CD4-positive, alpha-beta T cell treated with Interleukin-4 for 4 hours (primary cell): Measurements from ENCODE around the gene EPX.
"Not testable (repeated sequence)": the region's sequence is repeated elsewhere in the genome, so short reads cannot be mapped to it uniquely, and the experiment has no call there.

Experiments
- DNase-seq: peaks from one replicate; pipeline ENCODE4 v3.0.0-alpha.2; 2020

EPX gene

GRCh38 chr17:58192612-58193011, at the start of gene EPX:
TSS of gene EPX (plus strand) at chr17:58192726. CDS start at chr17:58192847, 121 bp downstream.
- DNase-seq, result no peak

GRCh38 chr17:58143335-58143734, 49.2 kb upstream of the EPX start:
- DNase-seq, result not testable (repeated sequence)

DNA sequence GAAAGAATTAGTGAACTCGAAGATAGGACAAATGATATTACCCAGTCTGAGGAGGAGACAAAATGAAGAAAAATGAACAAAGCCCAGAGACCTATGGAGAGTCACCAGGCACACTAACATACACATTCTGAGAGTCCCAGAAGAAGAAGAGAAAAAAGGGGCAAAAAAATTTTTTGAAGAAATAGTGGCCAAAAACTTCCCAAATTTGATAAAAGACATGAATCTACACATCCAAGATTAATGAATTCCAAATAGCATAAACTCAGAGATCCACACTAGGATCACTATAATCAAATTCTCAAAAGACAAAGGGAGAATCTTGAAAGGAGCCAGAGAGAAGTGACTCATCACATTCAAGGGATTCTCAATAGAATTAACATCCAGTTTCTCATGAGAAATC, 47.7 kb upstream of the EPX start:
- no peak for DNase-seq

DNA sequence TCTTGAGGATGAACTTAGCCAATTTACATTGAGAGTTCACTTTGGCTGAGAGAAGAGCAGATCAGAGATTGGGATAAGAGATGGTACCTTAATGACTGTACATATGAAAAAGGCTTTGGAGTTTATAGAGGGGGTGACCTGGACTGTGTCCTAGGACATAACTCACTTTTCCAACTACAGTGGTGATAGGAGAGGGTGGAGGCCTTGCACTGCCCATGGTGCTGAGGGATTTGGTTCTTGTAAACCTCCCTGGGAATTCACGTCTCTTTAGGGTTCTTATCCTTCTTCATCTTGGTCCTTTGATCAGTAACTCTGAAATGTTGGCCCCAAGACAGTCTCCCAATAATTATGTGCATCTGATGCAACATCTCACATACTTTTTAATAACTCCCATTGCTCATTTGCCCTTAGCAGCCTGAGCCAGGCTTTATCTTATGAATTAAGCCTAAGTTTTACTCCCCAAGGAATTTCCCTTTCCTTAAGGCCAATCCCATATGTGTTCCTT, 44.5 kb upstream of the EPX start, which contains the start of gene OR4D1:
Gene OR4D1 (plus strand): TSS at position 455 of the 505 bp plus-strand sequence. CDS start 6,770 bp downstream, outside the sequence.
- no peak for DNase-seq

DNA sequence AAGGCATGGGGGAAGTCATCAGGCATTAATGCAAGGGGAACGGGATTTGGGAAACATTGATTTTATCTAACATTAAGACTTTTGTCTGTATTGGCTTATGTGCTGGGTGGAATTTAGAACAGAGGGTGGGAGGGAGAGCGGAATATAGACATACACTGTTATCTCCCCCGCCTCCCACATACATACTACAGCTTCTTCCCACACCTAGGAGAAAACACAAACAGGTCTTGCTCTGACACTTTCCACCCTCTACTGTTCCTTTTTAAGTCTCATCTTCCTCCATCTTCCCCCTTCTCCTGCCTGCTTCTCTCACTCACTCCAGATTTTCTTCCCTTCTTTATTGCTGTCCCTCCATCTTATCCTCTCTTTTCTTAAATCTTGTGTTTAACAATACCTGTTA, 43.9 kb upstream of the EPX start:
- no peak for DNase-seq

- DNase-seq, result no peak
These were observed 42.1 kb upstream of the EPX start for GRCh38 chr17:58150394-58150793.

DNA sequence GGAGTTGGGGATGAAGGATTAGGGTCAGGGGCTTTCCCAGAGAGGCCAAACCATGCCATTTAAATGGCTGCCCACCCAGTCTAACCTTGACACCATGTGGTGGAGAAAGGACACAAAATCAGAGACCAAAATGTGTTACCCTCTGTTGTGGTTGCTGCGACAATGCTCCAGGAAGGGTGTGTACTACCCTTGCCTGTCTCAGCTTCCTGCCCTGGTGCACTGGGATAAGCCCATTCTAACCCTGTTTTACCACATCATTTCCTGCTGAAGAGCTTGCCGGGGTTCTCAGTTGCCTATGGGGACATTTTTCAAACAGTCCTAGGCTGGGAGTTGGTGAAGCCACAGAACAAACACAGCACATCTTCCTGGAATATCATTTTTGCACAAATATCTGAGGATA, 39.5 kb upstream of the EPX start:
- DNase-seq, result peak; percentile 87

DNA sequence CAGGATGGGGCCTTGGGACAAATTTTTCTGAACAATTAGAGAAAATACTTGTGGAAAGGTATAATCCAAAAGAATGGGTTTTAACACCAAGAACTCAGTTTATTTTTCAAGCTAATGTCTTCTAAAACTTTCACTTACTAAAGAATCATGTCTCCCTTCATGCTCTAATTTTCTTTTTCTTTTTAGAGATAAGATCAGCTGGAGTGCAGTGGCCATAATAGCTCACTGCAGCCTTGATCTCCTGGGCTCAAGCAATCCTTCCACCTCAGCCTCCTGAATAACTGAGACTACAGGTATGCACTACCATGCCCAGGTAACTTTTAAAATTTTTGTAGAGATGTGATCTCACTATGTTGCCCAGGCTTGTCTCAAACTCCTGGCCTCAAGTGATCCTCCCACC, 38.9 kb upstream of the EPX start:
- no peak for DNase-seq

DNA sequence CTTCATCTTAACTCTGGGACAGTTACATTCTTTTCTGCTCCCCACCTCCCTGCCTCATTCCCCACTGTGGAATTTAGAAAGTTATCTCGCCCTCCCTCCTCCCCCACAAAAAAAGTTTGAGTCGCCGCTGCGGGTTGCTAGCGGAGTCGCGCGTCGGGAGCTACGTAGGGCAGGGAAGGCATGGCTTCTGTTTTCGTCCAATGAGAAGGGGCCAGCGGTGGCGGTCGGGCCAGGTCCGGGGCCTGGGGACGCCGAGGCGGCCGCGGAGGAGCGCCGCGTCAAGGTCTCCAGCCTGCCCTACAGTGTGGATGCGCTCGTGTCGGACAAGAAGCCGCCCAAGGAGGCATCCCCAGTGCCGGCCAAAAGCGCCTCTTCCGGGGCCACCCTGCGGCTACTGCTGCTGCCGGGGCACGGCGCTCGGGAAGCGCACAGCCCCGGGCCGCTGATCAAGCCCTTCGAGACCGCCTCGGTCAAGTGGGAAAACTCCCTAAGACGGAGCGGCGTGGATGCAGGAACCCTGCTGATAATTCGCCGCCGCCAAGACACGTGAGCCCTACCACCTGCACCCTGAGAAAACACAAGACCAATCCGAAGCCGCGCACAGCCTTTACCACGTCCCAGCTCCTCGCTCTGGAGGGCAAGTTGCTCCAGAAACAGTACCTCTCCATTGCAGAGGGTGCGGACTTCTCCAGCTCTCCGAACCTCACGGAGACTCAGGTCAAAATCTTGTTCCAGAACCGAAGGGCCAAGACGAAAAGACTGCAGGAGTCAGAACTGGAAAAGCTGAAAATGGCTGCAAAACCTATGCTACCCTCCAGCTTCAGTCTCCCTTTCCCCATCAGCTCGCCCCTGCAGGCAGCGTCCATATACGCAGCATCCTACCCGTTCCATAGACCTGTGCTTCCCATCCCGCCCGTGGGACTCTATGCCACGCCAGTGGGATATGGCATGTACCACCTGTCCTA, 35.4 kb upstream of the EPX start:
- DNase-seq, result peak; percentile 52

DNA sequence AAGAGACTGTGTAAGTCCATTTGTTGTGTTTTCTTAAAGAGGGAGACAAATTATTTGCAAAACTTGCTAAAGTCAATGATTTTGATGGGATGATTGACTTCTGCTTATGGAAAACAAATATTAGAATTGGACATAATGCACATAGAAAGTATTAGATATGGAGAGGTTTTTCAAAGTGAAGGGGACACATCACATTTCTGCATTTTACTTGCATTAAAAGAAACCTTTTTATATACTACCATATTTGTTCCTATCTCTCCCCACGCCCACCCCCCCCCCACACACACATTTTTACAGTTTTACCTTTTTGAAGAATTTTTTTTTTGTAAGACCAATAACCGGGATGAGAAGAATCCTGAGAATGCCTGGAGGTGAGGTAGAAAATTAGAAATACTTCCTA, 34.3 kb upstream of the EPX start:
- DNase-seq, result no peak

GRCh38 chr17:58161566-58161965, 31.0 kb upstream of the EPX start:
- no peak for DNase-seq

DNA sequence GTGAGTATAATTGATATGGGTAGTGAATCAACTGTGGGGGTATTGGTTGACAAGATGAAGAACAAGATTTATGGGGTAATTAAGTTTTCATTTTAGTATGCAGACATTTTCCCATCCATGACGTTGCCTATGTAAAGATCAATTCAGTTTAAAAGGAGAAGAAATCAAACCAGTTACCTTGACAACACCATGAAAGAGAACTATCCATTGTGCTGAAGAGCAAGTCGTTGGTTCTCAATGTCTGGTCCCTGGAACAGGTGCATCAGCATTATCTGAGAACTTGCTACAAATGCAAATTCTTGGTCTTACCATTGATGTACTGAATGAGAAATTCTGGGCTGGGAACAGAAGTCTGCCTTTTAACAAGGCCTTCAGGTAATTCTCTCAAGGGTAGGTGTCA, 26.5 kb upstream of the EPX start:
- DNase-seq, result no peak

DNA sequence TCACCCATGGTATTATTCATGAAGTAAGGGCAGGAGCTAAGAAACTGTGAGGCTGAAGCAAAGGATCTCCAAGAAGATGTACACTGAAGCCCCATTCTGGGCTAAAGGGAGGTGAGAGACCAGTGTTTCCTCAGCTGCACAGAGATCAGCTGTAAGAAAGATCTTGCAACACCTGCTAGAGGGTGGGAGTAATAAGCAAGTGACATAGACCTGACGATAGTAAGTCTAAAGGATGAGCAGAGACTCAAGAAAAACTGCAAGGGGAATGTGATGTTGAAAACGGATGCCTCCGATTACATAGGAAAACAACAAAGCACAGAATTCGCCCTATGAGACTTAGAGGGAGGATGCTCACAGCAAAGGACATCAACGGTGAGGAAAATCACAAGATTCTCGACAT, 25.8 kb upstream of the EPX start, which contains the start of gene OR4D2:
Gene OR4D2 (plus strand): TSS at position 301 of the 400 bp plus-strand sequence. CDS start 2,674 bp downstream, outside the sequence.
- no peak for DNase-seq

- peak; percentile 29 for DNase-seq
These were observed 21.9 kb upstream of the EPX start for GRCh38 chr17:58170622-58171021.

GRCh38 chr17:58172369-58173071, 20.0 kb upstream of the EPX start:
- peak; percentile 71 for DNase-seq

DNA sequence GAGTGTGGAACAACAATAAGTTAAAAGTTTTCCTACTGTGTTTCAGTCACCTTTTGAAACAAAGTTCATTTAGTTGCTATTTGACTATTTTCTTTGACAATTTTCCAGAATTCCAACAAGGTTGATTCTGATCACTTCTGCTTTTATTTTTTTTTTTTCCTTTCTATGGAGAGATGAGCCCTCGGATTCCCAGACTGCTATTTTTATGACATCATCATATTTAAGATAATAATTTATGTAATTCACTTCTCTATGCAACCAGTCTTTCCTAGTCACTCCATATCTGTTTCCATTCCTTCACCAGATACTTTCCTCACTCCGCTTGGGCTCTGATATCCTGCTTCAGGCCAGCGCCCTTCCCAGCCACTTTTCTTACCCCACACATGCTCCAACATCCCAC, 17.7 kb upstream of the EPX start:
- no peak for DNase-seq

DNA sequence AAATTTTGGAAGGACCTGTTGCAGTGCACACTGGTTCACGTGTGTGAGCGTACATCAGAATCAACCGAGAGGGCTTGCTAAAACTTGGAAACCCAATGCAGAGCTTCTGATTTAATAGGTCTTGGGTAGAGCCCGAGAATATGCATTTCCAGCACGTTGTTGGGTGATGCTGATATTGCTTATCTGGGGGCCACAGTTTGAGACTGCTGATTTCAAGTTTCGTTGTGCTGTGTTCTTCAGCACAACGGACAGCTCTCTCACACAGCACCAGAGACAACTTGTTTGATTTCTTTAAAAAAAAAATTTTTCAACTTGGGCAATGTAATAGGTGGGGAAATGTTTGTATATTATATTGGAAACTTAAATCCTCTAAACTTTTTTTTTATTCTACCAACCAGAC, 16.3 kb upstream of the EPX start:
- DNase-seq, result no peak

GRCh38 chr17:58181796-58182195, 10.7 kb upstream of the EPX start:
- no peak for DNase-seq

- DNase-seq, result no peak
These were observed 9.0 kb upstream of the EPX start for GRCh38 chr17:58183514-58183913.

GRCh38 chr17:58184308-58184985, 8.1 kb upstream of the EPX start:
- no peak for DNase-seq

GRCh38 chr17:58184986-58185761, 7.4 kb upstream of the EPX start:
- no peak for DNase-seq

DNA sequence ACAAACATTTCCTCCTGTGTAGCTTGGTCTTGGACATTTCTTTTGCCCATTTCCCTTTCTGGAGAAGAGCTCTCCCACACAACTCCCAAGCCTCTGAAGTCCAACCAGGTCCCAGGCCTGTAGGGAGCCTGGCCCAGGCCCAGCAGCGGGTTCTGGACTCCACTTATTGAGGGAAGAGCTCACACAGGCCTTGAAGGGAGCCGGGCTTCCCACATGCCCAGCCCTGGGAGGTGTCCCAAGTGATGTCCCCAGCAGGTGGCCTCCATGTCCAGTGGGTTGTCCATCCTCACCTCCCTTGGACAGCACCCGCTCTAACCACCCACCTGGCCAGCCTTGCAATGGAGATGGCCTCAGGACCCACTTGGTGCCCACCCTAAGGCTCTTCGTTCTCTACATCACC, 5.9 kb upstream of the EPX start:
- DNase-seq, result no peak
